Cortex of kidney (tissue), 1 donor: ENCODE measurements around the gene STOX2.
"Not testable (repeated sequence)": the region's sequence is repeated elsewhere in the genome, so short reads cannot be mapped to it uniquely, and the experiment has no call there.

ENCODE experiments used
- DNase-seq: peaks from one replicate; lab custom pipeline; 2025; lab: John Stamatoyannopoulos, UW

Gene STOX2

GRCh38 chr4:184022679-184023383 lies 117.7 kb downstream of the STOX2 start:
- DNase-seq, result no peak

GRCh38 chr4:184024637-184025036 lies 119.5 kb downstream of the STOX2 start:
- DNase-seq, result no peak

- no peak for DNase-seq
Observed at GRCh38 chr4:184028561-184029374, 123.7 kb downstream of the STOX2 start.

DNA sequence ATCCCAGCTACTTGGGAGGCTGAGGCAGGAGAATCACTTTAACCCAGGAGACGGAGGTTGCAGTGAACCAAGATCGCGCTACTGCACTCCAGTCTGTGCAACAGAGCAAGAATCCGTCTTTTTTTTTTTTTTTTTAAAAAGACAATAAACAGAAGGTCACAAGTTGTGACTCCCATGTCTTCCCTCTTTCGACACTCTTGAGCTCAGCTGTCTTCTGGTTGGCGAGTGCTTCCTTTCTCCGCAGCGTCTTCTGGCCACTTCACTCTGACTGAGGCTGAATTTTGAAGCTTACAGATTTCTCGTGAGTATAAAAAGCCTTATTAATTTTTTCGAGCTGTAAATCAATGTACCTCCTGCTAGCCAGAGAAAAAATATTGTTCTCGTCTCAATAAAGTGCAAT lies 124.9 kb downstream of the STOX2 start:
- DNase-seq, result no peak

DNA sequence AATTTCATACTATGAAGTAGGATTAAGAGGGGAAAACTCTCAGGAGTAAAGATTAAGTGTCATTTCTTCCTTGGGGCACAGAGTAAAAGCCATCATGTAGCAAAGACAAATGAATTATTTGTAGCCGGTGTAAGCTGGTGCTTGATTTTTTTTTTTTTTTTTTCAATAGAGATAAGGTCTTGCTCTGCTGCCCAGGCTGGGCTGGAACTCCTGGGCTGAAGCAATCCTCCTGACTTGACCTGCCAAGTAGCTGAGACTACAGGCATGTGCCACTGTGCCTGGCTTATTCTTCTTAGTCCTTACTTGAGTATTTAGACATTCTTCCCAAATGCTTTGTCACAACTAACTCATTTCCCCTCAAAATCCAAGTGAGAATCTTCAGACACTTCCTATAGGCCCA lies 125.7 kb downstream of the STOX2 start:
- no peak for DNase-seq

GRCh38 chr4:184032091-184032490 lies 127.0 kb downstream of the STOX2 start:
- no peak for DNase-seq

DNA sequence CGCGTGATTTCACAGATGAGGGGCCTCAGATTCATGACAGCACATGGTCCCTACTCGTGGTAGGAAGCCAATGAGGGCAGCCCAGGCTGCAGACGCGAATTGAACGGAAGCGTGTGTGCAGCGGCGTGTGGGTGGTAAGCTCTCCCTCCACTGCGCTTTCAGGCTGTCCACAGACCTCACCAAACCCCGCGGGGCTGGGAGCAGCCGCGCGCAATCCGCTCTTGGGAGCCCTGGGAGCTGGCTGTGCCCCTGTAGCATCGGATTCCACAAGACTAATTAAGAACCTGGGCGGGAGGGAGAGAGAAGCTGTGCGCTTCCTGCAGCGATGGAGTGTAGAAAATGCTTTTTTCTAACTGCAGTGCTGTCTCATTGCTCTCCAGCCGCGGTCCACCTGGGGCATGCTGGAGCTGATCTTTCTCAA lies 134.9 kb downstream of the STOX2 start:
- DNase-seq, result no peak

DNA sequence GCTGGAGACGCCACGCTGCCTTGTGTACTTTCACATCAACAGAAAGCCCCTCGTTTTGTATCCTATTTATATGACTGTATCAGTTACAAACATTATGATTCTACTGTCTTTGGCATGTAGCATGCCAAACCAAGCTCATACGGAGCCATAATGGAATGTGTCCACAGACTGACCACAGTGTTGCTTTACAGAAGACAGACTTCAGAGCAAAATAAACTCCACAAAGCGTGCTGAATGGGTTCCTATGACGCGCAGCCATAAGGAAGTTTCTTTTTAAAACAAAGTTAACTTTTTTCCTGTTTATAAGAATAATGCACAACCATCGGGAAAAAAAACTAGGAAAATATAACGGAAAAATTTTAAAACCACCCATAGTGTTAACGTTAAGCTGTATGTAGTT lies 136.0 kb downstream of the STOX2 start:
- no peak for DNase-seq

DNA sequence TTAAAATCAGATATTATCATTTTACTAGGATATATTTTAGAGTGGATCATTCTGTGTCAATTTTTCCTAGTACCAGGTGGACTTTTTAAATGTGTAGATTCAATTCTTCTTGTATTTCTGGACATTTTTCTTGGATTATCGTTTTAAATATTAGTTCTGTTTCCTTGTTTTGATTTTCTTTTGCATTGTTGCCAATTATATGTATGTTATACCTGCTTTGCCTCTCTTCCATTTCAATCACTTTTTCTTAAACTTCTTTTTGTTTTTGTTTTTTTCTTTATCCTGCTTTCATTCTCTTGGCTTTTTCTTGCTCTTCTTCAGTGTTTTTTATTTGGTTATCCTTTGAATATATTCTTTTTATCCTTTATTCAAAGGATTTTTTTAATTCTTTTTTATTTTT lies 141.0 kb downstream of the STOX2 start:
- DNase-seq, result no peak

- not testable (repeated sequence) for DNase-seq
Observed at GRCh38 chr4:184051262-184051661, 146.2 kb downstream of the STOX2 start.

- no peak for DNase-seq
Observed at GRCh38 chr4:184052616-184053015, 147.5 kb downstream of the STOX2 start.

GRCh38 chr4:184053434-184053833 lies 148.3 kb downstream of the STOX2 start:
- no peak for DNase-seq

GRCh38 chr4:184056877-184057276 lies 151.8 kb downstream of the STOX2 start:
- no peak for DNase-seq

DNA sequence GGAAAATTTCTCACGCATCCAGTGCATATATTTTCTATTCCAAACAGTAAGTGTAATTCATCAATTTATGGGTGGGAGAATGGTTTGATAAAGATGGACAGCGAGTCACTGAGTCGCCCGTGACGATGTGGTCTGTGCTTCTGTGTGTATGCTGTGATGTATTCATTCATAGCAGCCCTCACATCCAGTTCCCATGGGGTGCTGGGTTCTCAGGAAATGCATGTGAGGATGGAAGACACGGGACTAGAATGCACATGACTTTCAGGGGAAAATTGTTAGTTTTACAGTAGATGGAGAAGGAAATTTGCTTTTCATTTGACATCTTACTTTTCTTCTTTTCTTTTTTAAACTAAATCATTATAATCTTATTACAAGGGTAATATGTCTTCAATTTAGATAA lies 152.9 kb downstream of the STOX2 start:
- no peak for DNase-seq

GRCh38 chr4:184059099-184059498 lies 154.0 kb downstream of the STOX2 start:
- DNase-seq, result no peak

DNA sequence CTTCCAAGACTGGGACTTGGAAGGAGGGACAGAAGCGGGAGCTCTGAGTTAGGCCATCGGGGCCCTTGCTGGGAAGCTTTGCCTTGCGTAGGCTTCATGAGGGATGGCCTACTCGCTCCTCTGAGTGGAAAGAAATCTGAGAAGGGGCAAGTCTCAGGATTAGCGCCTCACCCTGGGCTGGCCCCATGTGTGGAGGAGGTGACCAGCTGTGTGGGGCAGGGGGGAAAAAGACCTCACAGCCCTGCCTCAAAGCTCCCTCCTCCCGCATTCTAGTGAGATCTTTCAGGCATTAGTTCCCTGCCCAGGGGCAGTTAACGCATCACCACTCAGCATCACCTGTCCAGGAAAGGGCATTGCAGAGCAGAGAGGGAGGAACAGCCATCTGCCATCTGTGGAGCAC lies 156.5 kb downstream of the STOX2 start:
- no peak for DNase-seq

- no peak for DNase-seq
Observed at GRCh38 chr4:184062769-184063168, 157.7 kb downstream of the STOX2 start.

GRCh38 chr4:184064877-184065276 lies 159.8 kb downstream of the STOX2 start:
- DNase-seq, result no peak

DNA sequence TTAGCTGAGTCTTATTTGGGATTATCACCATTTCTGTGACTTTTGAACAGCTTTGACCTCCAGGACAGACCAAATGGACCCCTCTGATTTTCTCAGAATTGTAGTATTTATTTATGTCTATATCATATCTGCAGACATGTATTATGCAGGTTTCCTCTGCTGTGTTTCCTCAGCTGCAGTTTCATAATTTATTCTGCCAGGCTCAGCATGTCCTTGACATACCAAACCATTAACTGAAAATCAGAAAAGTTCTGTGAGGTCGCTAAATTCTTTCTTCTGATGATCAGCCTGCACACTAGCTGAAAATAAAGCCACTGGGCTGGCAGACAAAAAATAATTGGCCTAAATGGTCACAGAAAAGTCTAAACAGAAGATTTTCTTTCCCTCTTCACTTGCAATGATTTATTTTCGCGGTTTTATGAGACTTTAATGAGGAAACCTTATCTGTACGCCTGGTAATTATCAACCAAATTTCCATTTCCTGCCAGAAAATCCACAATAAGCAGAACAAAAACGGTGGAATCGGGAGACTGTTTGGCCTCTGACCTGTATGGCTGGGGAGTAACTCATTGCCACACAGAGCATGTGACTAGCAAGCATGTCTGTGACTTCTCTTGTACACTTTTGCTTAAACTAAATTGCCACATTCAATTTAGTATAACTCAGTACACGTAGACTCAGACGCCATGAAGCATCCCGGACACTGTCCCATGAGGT lies 161.6 kb downstream of the STOX2 start:
- DNase-seq, result no peak

DNA sequence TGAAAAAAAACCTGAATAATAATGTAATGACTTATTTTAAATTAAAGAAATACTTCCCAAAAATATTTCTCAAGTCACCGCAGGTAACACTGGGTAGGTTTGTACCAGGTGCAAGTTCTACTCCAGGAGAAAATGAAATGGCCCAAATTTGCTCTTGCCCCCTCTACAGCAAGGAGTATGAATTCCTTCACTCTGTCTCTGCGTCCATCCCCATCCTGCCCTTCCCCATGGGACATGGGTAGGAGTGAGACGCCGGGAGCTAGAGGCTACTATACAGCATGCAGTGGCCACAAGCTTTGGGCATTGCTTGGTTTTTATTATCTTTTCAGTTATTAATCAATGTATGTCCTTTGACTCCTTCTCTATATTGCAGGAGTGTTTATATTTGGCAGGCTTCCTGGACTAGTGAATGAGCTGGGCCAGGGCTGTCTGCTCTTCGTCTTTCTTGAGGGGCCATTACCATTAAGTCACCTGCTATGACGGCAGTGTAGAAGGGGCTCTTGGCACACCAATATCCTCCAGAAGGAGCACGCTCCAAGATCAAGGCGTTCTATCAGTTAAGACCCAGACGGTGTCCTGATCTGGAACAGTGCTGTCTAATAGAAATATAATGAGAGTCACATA lies 162.9 kb downstream of the STOX2 start:
- no peak for DNase-seq
